Measurements from ENCODE around the gene MICAL3.

The MICAL3 gene

GRCh38 chr22:17825876-17826550 lies 198.3 kb downstream of the MICAL3 start:
- Histone ChIP-seq H3K9me3 (ENCODE audit: control insufficient read depth, low read length) (no peaks in the 10 kb centered on the region), H3K27me3 (replicated peaks; ENCODE audit: control insufficient read depth, insufficient read depth, low read length) (no peaks in the 10 kb centered on the region), H3K4me3 (ENCODE audit: low read length) (no peak overlapping the region), H3K4me1 (ENCODE audit: control insufficient read depth, insufficient read depth, low read length) (peaks cover 10% of the 10 kb centered on the region), H3K9ac (ENCODE audit: low read length) (no peak overlapping the region), H3K36me3 (ENCODE audit: control insufficient read depth, insufficient read depth, low read length, severe bottlenecking) (peaks cover 36% of the 10 kb centered on the region)
- no peak for DNase-seq (ENCODE audit: low read depth)

- Histone ChIP-seq H3K4me3 (ENCODE audit: low read length) (no peak overlapping the region), H3K27me3 (replicated peaks; ENCODE audit: control insufficient read depth, insufficient read depth, low read length) (no peaks in the 10 kb centered on the region), H3K36me3 (ENCODE audit: control insufficient read depth, insufficient read depth, low read length, severe bottlenecking) (peaks cover 37% of the 10 kb centered on the region), H3K4me1 (ENCODE audit: control insufficient read depth, insufficient read depth, low read length) (no peaks in the 10 kb centered on the region), H3K9ac (ENCODE audit: low read length) (no peak overlapping the region), H3K9me3 (ENCODE audit: control insufficient read depth, low read length) (no peaks in the 10 kb centered on the region)
- no peak for DNase-seq (ENCODE audit: low read depth)
These were observed 199.9 kb downstream of the MICAL3 start for GRCh38 chr22:17824457-17824856.

- no peaks in the 10 kb centered on the region for H3K27me3 ChIP-seq (replicated peaks; ENCODE audit: control insufficient read depth, insufficient read depth, low read length)
- H3K9ac ChIP-seq (ENCODE audit: low read length): no peak overlapping the region
- no peaks in the 10 kb centered on the region for H3K4me1 ChIP-seq (ENCODE audit: control insufficient read depth, insufficient read depth, low read length)
- H3K36me3 ChIP-seq (ENCODE audit: control insufficient read depth, insufficient read depth, low read length, severe bottlenecking): peaks cover 37% of the 10 kb centered on the region
- H3K4me3 ChIP-seq (ENCODE audit: low read length): no peak overlapping the region
- H3K9me3 ChIP-seq (ENCODE audit: control insufficient read depth, low read length): no peaks in the 10 kb centered on the region
- no peak for DNase-seq (ENCODE audit: low read depth)
These were observed 200.4 kb downstream of the MICAL3 start for GRCh38 chr22:17823964-17824363.

- H3K9me3 ChIP-seq (ENCODE audit: control insufficient read depth, low read length): no peaks in the 10 kb centered on the region
- no peak overlapping the region for H3K9ac ChIP-seq (ENCODE audit: low read length)
- H3K36me3 ChIP-seq (ENCODE audit: control insufficient read depth, insufficient read depth, low read length, severe bottlenecking): peaks cover 37% of the 10 kb centered on the region
- no peaks in the 10 kb centered on the region for H3K27me3 ChIP-seq (replicated peaks; ENCODE audit: control insufficient read depth, insufficient read depth, low read length)
- H3K4me3 ChIP-seq (ENCODE audit: low read length): no peak overlapping the region
- DNase-seq (ENCODE audit: low read depth): no peak
- no peaks in the 10 kb centered on the region for H3K4me1 ChIP-seq (ENCODE audit: control insufficient read depth, insufficient read depth, low read length)
These were observed 201.1 kb downstream of the MICAL3 start for GRCh38 chr22:17823226-17823625.

- H3K4me3 ChIP-seq (ENCODE audit: low read length): no peak overlapping the region
- peaks cover 30% of the 10 kb centered on the region for H3K36me3 ChIP-seq (ENCODE audit: control insufficient read depth, insufficient read depth, low read length, severe bottlenecking)
- H3K9ac ChIP-seq (ENCODE audit: low read length): no peak overlapping the region
- no peaks in the 10 kb centered on the region for H3K9me3 ChIP-seq (ENCODE audit: control insufficient read depth, low read length)
- no peaks in the 10 kb centered on the region for H3K27me3 ChIP-seq (replicated peaks; ENCODE audit: control insufficient read depth, insufficient read depth, low read length)
- H3K4me1 ChIP-seq (ENCODE audit: control insufficient read depth, insufficient read depth, low read length): no peaks in the 10 kb centered on the region
- no peak for DNase-seq (ENCODE audit: low read depth)
These were observed 202.3 kb downstream of the MICAL3 start for GRCh38 chr22:17822087-17822486.

- Histone ChIP-seq H3K9me3 (ENCODE audit: control insufficient read depth, low read length) (no peaks in the 10 kb centered on the region), H3K27me3 (replicated peaks; ENCODE audit: control insufficient read depth, insufficient read depth, low read length) (no peaks in the 10 kb centered on the region), H3K9ac (ENCODE audit: low read length) (no peak overlapping the region), H3K36me3 (ENCODE audit: control insufficient read depth, insufficient read depth, low read length, severe bottlenecking) (peaks cover 26% of the 10 kb centered on the region), H3K4me3 (ENCODE audit: low read length) (no peak overlapping the region), H3K4me1 (ENCODE audit: control insufficient read depth, insufficient read depth, low read length) (no peaks in the 10 kb centered on the region)
- DNase-seq (ENCODE audit: low read depth): no peak
These were observed 203.4 kb downstream of the MICAL3 start for GRCh38 chr22:17820879-17821439.

- H3K4me3 ChIP-seq (ENCODE audit: low read length): no peak overlapping the region
- peaks cover 32% of the 10 kb centered on the region for H3K36me3 ChIP-seq (ENCODE audit: control insufficient read depth, insufficient read depth, low read length, severe bottlenecking)
- no peaks in the 10 kb centered on the region for H3K27me3 ChIP-seq (replicated peaks; ENCODE audit: control insufficient read depth, insufficient read depth, low read length)
- DNase-seq (ENCODE audit: low read depth): no peak
- H3K9ac ChIP-seq (ENCODE audit: low read length): no peak overlapping the region
- no peaks in the 10 kb centered on the region for H3K9me3 ChIP-seq (ENCODE audit: control insufficient read depth, low read length)
- no peaks in the 10 kb centered on the region for H3K4me1 ChIP-seq (ENCODE audit: control insufficient read depth, insufficient read depth, low read length)
These were observed 205.7 kb downstream of the MICAL3 start for GRCh38 chr22:17818649-17819048.

GRCh38 chr22:17818180-17818579 lies 206.2 kb downstream of the MICAL3 start:
- Histone ChIP-seq H3K4me3 (ENCODE audit: low read length) (no peak overlapping the region), H3K9me3 (ENCODE audit: control insufficient read depth, low read length) (no peaks in the 10 kb centered on the region), H3K9ac (ENCODE audit: low read length) (no peak overlapping the region), H3K27me3 (replicated peaks; ENCODE audit: control insufficient read depth, insufficient read depth, low read length) (no peaks in the 10 kb centered on the region), H3K36me3 (ENCODE audit: control insufficient read depth, insufficient read depth, low read length, severe bottlenecking) (peaks cover 33% of the 10 kb centered on the region), H3K4me1 (ENCODE audit: control insufficient read depth, insufficient read depth, low read length) (no peaks in the 10 kb centered on the region)
- no peak for DNase-seq (ENCODE audit: low read depth)

GRCh38 chr22:17817511-17818065 lies 206.8 kb downstream of the MICAL3 start:
- Histone ChIP-seq H3K27me3 (replicated peaks; ENCODE audit: control insufficient read depth, insufficient read depth, low read length) (no peaks in the 10 kb centered on the region), H3K4me1 (ENCODE audit: control insufficient read depth, insufficient read depth, low read length) (no peaks in the 10 kb centered on the region), H3K9me3 (ENCODE audit: control insufficient read depth, low read length) (no peaks in the 10 kb centered on the region), H3K4me3 (ENCODE audit: low read length) (no peak overlapping the region), H3K36me3 (ENCODE audit: control insufficient read depth, insufficient read depth, low read length, severe bottlenecking) (peaks cover 39% of the 10 kb centered on the region), H3K9ac (ENCODE audit: low read length) (no peak overlapping the region)
- DNase-seq (ENCODE audit: low read depth): no peak

- peaks cover 44% of the 10 kb centered on the region for H3K36me3 ChIP-seq (ENCODE audit: control insufficient read depth, insufficient read depth, low read length, severe bottlenecking)
- H3K4me3 ChIP-seq (ENCODE audit: low read length): no peak overlapping the region
- H3K27me3 ChIP-seq (replicated peaks; ENCODE audit: control insufficient read depth, insufficient read depth, low read length): no peaks in the 10 kb centered on the region
- no peaks in the 10 kb centered on the region for H3K4me1 ChIP-seq (ENCODE audit: control insufficient read depth, insufficient read depth, low read length)
- no peak overlapping the region for H3K9ac ChIP-seq (ENCODE audit: low read length)
- no peaks in the 10 kb centered on the region for H3K9me3 ChIP-seq (ENCODE audit: control insufficient read depth, low read length)
- DNase-seq (ENCODE audit: low read depth): no peak
These were observed 207.3 kb downstream of the MICAL3 start for GRCh38 chr22:17817079-17817478.

GRCh38 chr22:17816649-17817048 lies 207.7 kb downstream of the MICAL3 start:
- Histone ChIP-seq H3K36me3 (ENCODE audit: control insufficient read depth, insufficient read depth, low read length, severe bottlenecking) (peaks cover 42% of the 10 kb centered on the region), H3K9me3 (ENCODE audit: control insufficient read depth, low read length) (no peaks in the 10 kb centered on the region), H3K4me1 (ENCODE audit: control insufficient read depth, insufficient read depth, low read length) (no peaks in the 10 kb centered on the region), H3K9ac (ENCODE audit: low read length) (no peak overlapping the region), H3K27me3 (replicated peaks; ENCODE audit: control insufficient read depth, insufficient read depth, low read length) (no peaks in the 10 kb centered on the region), H3K4me3 (ENCODE audit: low read length) (no peak overlapping the region)
- no peak for DNase-seq (ENCODE audit: low read depth)
